ENCODE data around the gene VPS41. TPM values are rescaled to one million over a fixed set of nuclear protein-coding genes. Genes with fewer than 3 reads are reported as not detected.

Gene VPS41
- total and polyA plus RNA-seq, 2 of the 13 experiments (the other 11 are each of a cell fraction or from before 2014, with no cell fraction given), result 12.1 to 43.4 TPM

DNA sequence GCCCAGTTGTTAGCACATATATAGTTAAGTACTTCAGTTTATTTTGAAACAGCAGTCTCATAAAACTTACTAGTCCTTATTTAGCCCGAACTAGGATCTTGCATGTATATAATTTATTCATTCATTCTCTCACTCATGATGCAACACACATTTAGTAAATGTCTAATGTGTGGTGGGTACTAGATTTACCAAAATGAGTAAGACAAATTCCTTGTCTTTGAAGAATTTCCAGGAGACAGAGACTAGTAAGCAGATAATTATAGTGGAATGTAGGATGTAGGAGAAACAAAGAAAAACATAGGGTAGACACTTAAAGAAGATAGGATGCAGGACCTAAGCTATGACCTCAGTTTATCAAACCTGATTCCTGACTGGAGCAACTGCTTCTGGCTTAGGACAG, 157.6 kb downstream of the VPS41 start (continued):
- TF ChIP-seq, protein P1, sequence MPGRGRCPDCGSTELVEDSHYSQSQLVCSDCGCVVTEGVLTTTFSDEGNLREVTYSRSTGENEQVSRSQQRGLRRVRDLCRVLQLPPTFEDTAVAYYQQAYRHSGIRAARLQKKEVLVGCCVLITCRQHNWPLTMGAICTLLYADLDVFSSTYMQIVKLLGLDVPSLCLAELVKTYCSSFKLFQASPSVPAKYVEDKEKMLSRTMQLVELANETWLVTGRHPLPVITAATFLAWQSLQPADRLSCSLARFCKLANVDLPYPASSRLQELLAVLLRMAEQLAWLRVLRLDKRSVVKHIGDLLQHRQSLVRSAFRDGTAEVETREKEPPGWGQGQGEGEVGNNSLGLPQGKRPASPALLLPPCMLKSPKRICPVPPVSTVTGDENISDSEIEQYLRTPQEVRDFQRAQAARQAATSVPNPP (CRISPR knock-in tag; IDR thresholded peaks at IDR 0.05), result no peak
- TF ChIP-seq DNMT1 (CRISPR knock-in tag; IDR thresholded peaks at IDR 0.05), result no peak
- TF ChIP-seq POGZ (CRISPR knock-in tag; IDR thresholded peaks at IDR 0.05), result no peak
- no peak for TF ChIP-seq ZNF629 (CRISPR knock-in tag; conservative IDR thresholded peaks at IDR 0.05)
- no peak for TF ChIP-seq CSRNP2 (CRISPR knock-in tag; conservative IDR thresholded peaks at IDR 0.05; ENCODE audit: low read depth)
- TF ChIP-seq, protein P2, sequence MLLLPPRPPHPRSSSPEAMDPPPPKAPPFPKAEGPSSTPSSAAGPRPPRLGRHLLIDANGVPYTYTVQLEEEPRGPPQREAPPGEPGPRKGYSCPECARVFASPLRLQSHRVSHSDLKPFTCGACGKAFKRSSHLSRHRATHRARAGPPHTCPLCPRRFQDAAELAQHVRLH (CRISPR knock-in tag; IDR thresholded peaks at IDR 0.05; ENCODE audit: borderline replicate concordance, low read depth), result no peak
- TF ChIP-seq SAFB2 (CRISPR knock-in tag; IDR thresholded peaks at IDR 0.05; ENCODE audit: borderline replicate concordance, low read depth), result no peak

- DNase-seq (ENCODE audit: low spot score), result no peak
These were observed 160.9 kb downstream of the VPS41 start for GRCh38 chr7:38748056-38748610.

More at GRCh38 chr7:38748056-38748610, 160.9 kb downstream of the VPS41 start:
- 92% methylated on average over 12 of the region's 12 CpGs for WGBS (ENCODE audit: low lambda C conversion rate)
- FAIRE-seq, result no peak
- intact Hi-C loops (cut with micrococcal nuclease; ENCODE audit: unreplicated experiment), result no loop called here
- in situ Hi-C loops (cut with HindIII; ENCODE audit: extremely low pct_ligation_motif_present, low pct_unique_long_range_greater_than_20kb), result no loop called here
- BruUV-seq (replicated peaks), result no TSS peak
- no peak for ATAC-seq
- no peak overlapping the region for H3K4me2 ChIP-seq (ENCODE audit: low read depth, low read length)
- CTCF ChIA-PET (ENCODE audit: low intra/inter-chr PET ratio, low total read pairs), result no interaction called here
- no peaks in the 10 kb centered on the region for H3K27me3 ChIP-seq (ENCODE audit: control insufficient read depth in 1 of 2, insufficient read depth in 2 of 2, low read length in 2 of 2)
- H3K27ac ChIP-seq (ENCODE audit: extremely low read length, insufficient read depth, low read length), result no peak overlapping the region
- no peak overlapping the region for H2AFZ ChIP-seq (ENCODE audit: low read length)
- POLR2A ChIA-PET, result no interaction called here
- no peaks in the 10 kb centered on the region for H3K4me1 ChIP-seq (ENCODE audit: insufficient read depth, low read length)
- H3K79me2 ChIP-seq (ENCODE audit: insufficient read depth, low read length), result no peaks in the 10 kb centered on the region
- no peak overlapping the region for H3K9ac ChIP-seq (ENCODE audit: insufficient read depth, low read depth, low read length)
- H4K20me1 ChIP-seq (ENCODE audit: insufficient read depth, low read length), result no peaks in the 10 kb centered on the region
- TF ChIP-seq, protein P3, sequence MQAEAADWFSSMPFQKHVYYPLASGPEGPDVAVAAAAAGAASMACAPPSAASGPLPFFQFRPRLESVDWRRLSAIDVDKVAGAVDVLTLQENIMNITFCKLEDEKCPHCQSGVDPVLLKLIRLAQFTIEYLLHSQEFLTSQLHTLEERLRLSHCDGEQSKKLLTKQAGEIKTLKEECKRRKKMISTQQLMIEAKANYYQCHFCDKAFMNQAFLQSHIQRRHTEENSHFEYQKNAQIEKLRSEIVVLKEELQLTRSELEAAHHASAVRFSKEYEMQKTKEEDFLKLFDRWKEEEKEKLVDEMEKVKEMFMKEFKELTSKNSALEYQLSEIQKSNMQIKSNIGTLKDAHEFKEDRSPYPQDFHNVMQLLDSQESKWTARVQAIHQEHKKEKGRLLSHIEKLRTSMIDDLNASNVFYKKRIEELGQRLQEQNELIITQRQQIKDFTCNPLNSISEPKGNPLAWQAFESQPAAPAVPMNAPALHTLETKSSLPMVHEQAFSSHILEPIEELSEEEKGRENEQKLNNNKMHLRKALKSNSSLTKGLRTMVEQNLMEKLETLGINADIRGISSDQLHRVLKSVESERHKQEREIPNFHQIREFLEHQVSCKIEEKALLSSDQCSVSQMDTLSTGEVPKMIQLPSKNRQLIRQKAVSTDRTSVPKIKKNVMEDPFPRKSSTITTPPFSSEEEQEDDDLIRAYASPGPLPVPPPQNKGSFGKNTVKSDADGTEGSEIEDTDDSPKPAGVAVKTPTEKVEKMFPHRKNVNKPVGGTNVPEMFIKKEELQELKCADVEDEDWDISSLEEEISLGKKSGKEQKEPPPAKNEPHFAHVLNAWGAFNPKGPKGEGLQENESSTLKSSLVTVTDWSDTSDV (CRISPR knock-in tag; IDR thresholded peaks at IDR 0.05), result no peak
- TF ChIP-seq HOXA9 (CRISPR knock-in tag; IDR thresholded peaks at IDR 0.05; ENCODE audit: borderline replicate concordance) (no peak), MAFK (conservative IDR thresholded peaks at IDR 0.05 in 1 of 2, IDR thresholded peaks at IDR 0.05 in 1 of 2; ENCODE audit: low read length in 2 of 2) (0 out of 4 replicates have a peak, but pooled peaks of 1 of the 2 experiments have one; percentile 3)
- TF ChIP-seq, protein P4, sequence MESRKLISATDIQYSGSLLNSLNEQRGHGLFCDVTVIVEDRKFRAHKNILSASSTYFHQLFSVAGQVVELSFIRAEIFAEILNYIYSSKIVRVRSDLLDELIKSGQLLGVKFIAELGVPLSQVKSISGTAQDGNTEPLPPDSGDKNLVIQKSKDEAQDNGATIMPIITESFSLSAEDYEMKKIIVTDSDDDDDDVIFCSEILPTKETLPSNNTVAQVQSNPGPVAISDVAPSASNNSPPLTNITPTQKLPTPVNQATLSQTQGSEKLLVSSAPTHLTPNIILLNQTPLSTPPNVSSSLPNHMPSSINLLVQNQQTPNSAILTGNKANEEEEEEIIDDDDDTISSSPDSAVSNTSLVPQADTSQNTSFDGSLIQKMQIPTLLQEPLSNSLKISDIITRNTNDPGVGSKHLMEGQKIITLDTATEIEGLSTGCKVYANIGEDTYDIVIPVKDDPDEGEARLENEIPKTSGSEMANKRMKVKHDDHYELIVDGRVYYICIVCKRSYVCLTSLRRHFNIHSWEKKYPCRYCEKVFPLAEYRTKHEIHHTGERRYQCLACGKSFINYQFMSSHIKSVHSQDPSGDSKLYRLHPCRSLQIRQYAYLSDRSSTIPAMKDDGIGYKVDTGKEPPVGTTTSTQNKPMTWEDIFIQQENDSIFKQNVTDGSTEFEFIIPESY (CRISPR knock-in tag; IDR thresholded peaks at IDR 0.05), result peak; percentile 92
- H3K4me3 ChIP-seq (replicated peaks in 1 of 3; ENCODE audit: insufficient read depth in 1 of 3, low read depth in 2 of 3, low read length in 3 of 3), result no peak overlapping the region
- H3K36me3 ChIP-seq (replicated peaks in 1 of 2; ENCODE audit: control insufficient read depth in 1 of 2, insufficient read depth in 2 of 2, low read length in 2 of 2), result peaks cover 1 to 10% of the 10 kb centered on the region in 2 experiments; a peak in 3 of 5 replicates
- H3K9me3 ChIP-seq (ENCODE audit: low read length), result no peaks in the 10 kb centered on the region

All from HepG2 (cell line).